ENCODE measurements around the gene SYNGR3. TPM values are rescaled to one million over a fixed set of nuclear protein-coding genes. Genes with fewer than 3 reads are reported as not detected.

The SYNGR3 gene
- total and polyA plus RNA-seq, 9 donors, result 0.42 to 4.0 (median 0.87) TPM

GRCh38 chr16:2025878-2026460 lies 36.2 kb downstream of the SYNGR3 start:
- H3K4me3 ChIP-seq, result no peak overlapping the region
- no peaks in the 10 kb centered on the region for H3K9me3 ChIP-seq
- no peaks in the 10 kb centered on the region for H3K36me3 ChIP-seq
- H3K27ac ChIP-seq, result no peak overlapping the region
- H3K4me1 ChIP-seq (ENCODE audit: insufficient read depth), result peaks cover 18% of the 10 kb centered on the region
- WGBS, 3 donors, result 77 to 84% (median 81%) methylated on average over 16 of the region's 16 CpGs
- DNase-seq, result no peak
- no peaks in the 10 kb centered on the region for H3K27me3 ChIP-seq
- intact Hi-C loops (cut with DNase I), result loop anchor here in 1 of 4 donors (5.0 kb wide), 1 partner anchor 126 kb away; no protein-coding TSS in a partner anchor
- TF ChIP-seq EP300 (IDR thresholded peaks at IDR 0.05) (no peak), POLR2A (IDR thresholded peaks at IDR 0.05) (no peak), CTCF (IDR thresholded peaks at IDR 0.05) (no peak)

GRCh38 chr16:2026461-2027023 lies 36.8 kb downstream of the SYNGR3 start, which contains the start of gene NHERF2:
TSS of gene NHERF2 (plus strand) at chr16:2026902. CDS start at chr16:2027006, 104 bp downstream.
- Histone ChIP-seq H3K4me1 (ENCODE audit: insufficient read depth) (peaks cover 18% of the 10 kb centered on the region), H3K27ac (peak within 1 kb of the TSS; percentile 26 to 61), H3K36me3 (no peaks in the 10 kb centered on the region), H3K9me3 (no peaks in the 10 kb centered on the region), H3K4me3 (peak within 1 kb of the TSS; percentile 52), H3K27me3 (no peaks in the 10 kb centered on the region)
- intact Hi-C loops (cut with DNase I), result loop anchor here in 1 of 4 donors (5.0 kb wide), 1 partner anchor 126 kb away; no protein-coding TSS in a partner anchor
- TF ChIP-seq POLR2A (IDR thresholded peaks at IDR 0.05) (no peak), CTCF (IDR thresholded peaks at IDR 0.05) (no peak), EP300 (IDR thresholded peaks at IDR 0.05) (no peak)
- WGBS, 3 donors, result 6 to 28% (median 10%) methylated on average over 14 to 53 of the region's 59 CpGs
- peak in 2 of 5 donors; percentile 54 to 61 for DNase-seq

- Histone ChIP-seq H3K36me3 (no peaks in the 10 kb centered on the region), H3K9me3 (no peaks in the 10 kb centered on the region), H3K27ac (peak overlapping the region; percentile 26 to 61), H3K4me3 (peak overlapping the region; percentile 52), H3K4me1 (ENCODE audit: insufficient read depth) (peaks cover 18% of the 10 kb centered on the region), H3K27me3 (no peaks in the 10 kb centered on the region)
- TF ChIP-seq CTCF (IDR thresholded peaks at IDR 0.05) (no peak), POLR2A (IDR thresholded peaks at IDR 0.05) (no peak), EP300 (IDR thresholded peaks at IDR 0.05) (no peak)
- intact Hi-C loops (cut with DNase I), result loop anchor here in 1 of 4 donors (5.0 kb wide), 1 partner anchor 125 kb away; no protein-coding TSS in a partner anchor
- WGBS, 3 donors, result 3 to 6% (median 3%) methylated on average over 25 to 76 of the region's 76 CpGs
- DNase-seq, result peak in 3 of 5 donors; percentile 36 to 51 (median 49)
Measured at GRCh38 chr16:2027024-2028010, 37.5 kb downstream of the SYNGR3 start.

GRCh38 chr16:2028146-2028545 lies 38.4 kb downstream of the SYNGR3 start:
- peak overlapping the region in 1 of 2 donors; percentile 6 for H3K27ac ChIP-seq
- 43 to 62% (median 57%) methylated on average over 3 of the region's 3 CpGs for WGBS, 3 donors
- H3K36me3 ChIP-seq, result no peaks in the 10 kb centered on the region
- peaks cover 22% of the 10 kb centered on the region for H3K4me1 ChIP-seq (ENCODE audit: insufficient read depth)
- peak in 1 of 5 donors; percentile 21 for DNase-seq
- H3K4me3 ChIP-seq, result no peak overlapping the region
- no peaks in the 10 kb centered on the region for H3K27me3 ChIP-seq
- no peak for TF ChIP-seq EP300 (IDR thresholded peaks at IDR 0.05)
- no peaks in the 10 kb centered on the region for H3K9me3 ChIP-seq
- intact Hi-C loops (cut with DNase I), result loop anchor here in 1 of 4 donors (5.0 kb wide), 1 partner anchor 124 kb away; no protein-coding TSS in a partner anchor
